GM12878 (cell line): Measurements from ENCODE around the gene SKIDA1. TPM values are rescaled to one million over a fixed set of nuclear protein-coding genes. Genes with fewer than 3 reads are reported as not detected.

Source experiments
- ATAC-seq: fragments of 200-7000 bp; cut with Tn5 transposase; 3 replicates; pipeline ENCODE4 v1.9.1; 2020; ENCODE audit warnings: mild to moderate bottlenecking, moderate library complexity
- BruUV-seq: library from RNA; stranded (reverse); fragments of 400-500 nt; replicated peaks from 2 replicates; lab custom pipeline; 2021; lab: Mats Ljungman, UMichigan
- CTCF ChIA-PET: fragments of 300-600 bp; sonication (Branson Sonifier 250); formaldehyde crosslinking; extraction: SDS; loops from one replicate; lab custom pipeline; 2021; ENCODE audit warnings: inconsistent platforms; lab: Yijun Ruan, JAX
- POLR2A ChIA-PET: fragments of 350-600 bp; formaldehyde crosslinking; extraction: SDS; loops from one replicate; lab custom pipeline; 2021; ENCODE audit warnings: inconsistent platforms; lab: Charles Lee
- RAD21 ChIA-PET: fragments of 300-600 bp; sonication (Branson Sonifier 250); formaldehyde crosslinking; loops from one replicate; lab custom pipeline; 2023; ENCODE audit warnings: antibody characterized with exemption; ENCODE audit not compliant: unreplicated experiment; lab: Charles Lee
- SMC1A ChIA-PET: fragments of 300-600 bp; sonication (Branson Sonifier 250); formaldehyde crosslinking; loops from one replicate; lab custom pipeline; 2023; ENCODE audit not compliant: unreplicated experiment, uncharacterized antibody; lab: Charles Lee
- DNase-seq: peaks from one replicate; pipeline ENCODE4 v3.0.0-alpha.2; 2011; ENCODE audit warnings: low read depth, low spot score
- FAIRE-seq: peaks from 3 replicates; lab custom pipeline; 2011; peaks lifted over from hg19 to GRCh38; lab: Jason Lieb, UNC
- H2AFZ ChIP-seq: 2 replicates; pipeline ENCODE4 v1.6.0; 2011; ENCODE audit warnings: low read depth, low read length, control low read depth; ENCODE audit not compliant: control insufficient read depth
- H3K27ac ChIP-seq: 2 replicates; pipeline ENCODE4 v1.5.1; 2011; ENCODE audit warnings: control low read depth; ENCODE audit not compliant: control insufficient read depth, insufficient read depth
- H3K27me3 ChIP-seq, 2 experiments: replicated peaks in 1 of 2; 2 replicates each; pipeline versions ENCODE4 v1.6.0 to v1.6.1; 2011; ENCODE audit warnings: low read length in 1 of 2; ENCODE audit not compliant: control insufficient read depth in 2 of 2, insufficient read depth in 2 of 2
- H3K36me3 ChIP-seq, 2 experiments: 2 replicates each; pipeline ENCODE4 v1.5.1; 2011; ENCODE audit warnings: low read length in 1 of 2; ENCODE audit not compliant: control insufficient read depth in 2 of 2, insufficient read depth in 2 of 2
- H3K4me1 ChIP-seq: 2 replicates; pipeline ENCODE4 v1.6.1; 2011; ENCODE audit warnings: mild to moderate bottlenecking, low read length, moderate library complexity, mixed read lengths; ENCODE audit not compliant: control insufficient read depth, insufficient read depth
- H3K4me2 ChIP-seq: 2 replicates; pipeline ENCODE4 v1.6.0; 2011; ENCODE audit warnings: control low read depth; ENCODE audit not compliant: control insufficient read depth, insufficient read depth
- H3K4me3 ChIP-seq: fragments of 200-600 bp; sonication (generic); 2 replicates; pipeline ENCODE4 v1.5.1; 2016
- H3K79me2 ChIP-seq: 2 replicates; pipeline ENCODE4 v1.6.0; 2011; ENCODE audit warnings: low read length; ENCODE audit not compliant: control insufficient read depth, insufficient read depth
- H3K9ac ChIP-seq: 2 replicates; pipeline ENCODE4 v1.8.0; 2011; ENCODE audit warnings: low read length, control low read depth, mixed read lengths; ENCODE audit not compliant: control insufficient read depth, insufficient read depth
- H3K9me3 ChIP-seq: replicated peaks from 3 replicates; pipeline ENCODE4 v1.5.1; 2011; ENCODE audit warnings: mild to moderate bottlenecking, low read length; ENCODE audit not compliant: control insufficient read depth, insufficient read depth
- H4K20me1 ChIP-seq: 2 replicates; pipeline ENCODE4 v1.6.0; 2011; ENCODE audit not compliant: control insufficient read depth, insufficient read depth
- ATF3 ChIP-seq: IDR thresholded peaks from 2 replicates; pipeline ENCODE4 v1.6.1; 2011; ENCODE audit warnings: low read depth, mild to moderate bottlenecking, low read length, moderate library complexity, borderline replicate concordance; ENCODE audit errors: extremely low read depth
- ATF7 ChIP-seq: fragments of 450-650 bp; IDR thresholded peaks from 2 replicates; pipeline ENCODE4 v1.6.1; 2016; ENCODE audit warnings: low read depth, mild to moderate bottlenecking
- BCL11A ChIP-seq: IDR thresholded peaks from 2 replicates; pipeline ENCODE4 v1.6.1; 2011; ENCODE audit warnings: low read depth, low read length
- CREM ChIP-seq: IDR thresholded peaks from 2 replicates; pipeline ENCODE4 v1.6.1; 2014; ENCODE audit warnings: antibody characterized with exemption, low read depth
- GATAD2B ChIP-seq: fragments of 450-650 bp; conservative IDR thresholded peaks from 2 replicates; pipeline ENCODE4 v1.6.1; 2017; ENCODE audit warnings: low read depth, mild to moderate bottlenecking, moderate library complexity
- HCFC1 ChIP-seq: fragments of 150-350 bp; IDR thresholded peaks from 2 replicates; pipeline ENCODE4 v1.6.1; 2014; ENCODE audit warnings: low read length
- HDAC6 ChIP-seq: fragments of 200-600 bp; sonication (generic); IDR thresholded peaks from one replicate; pipeline ENCODE4 v1.8.0; 2017; ENCODE audit warnings: antibody characterized with exemption; ENCODE audit not compliant: unreplicated experiment
- NR2C1 ChIP-seq: fragments of 450-650 bp; IDR thresholded peaks from 2 replicates; pipeline ENCODE4 v1.6.1; 2017; ENCODE audit warnings: antibody characterized with exemption, mild to moderate bottlenecking, moderate library complexity
- NR2F1 ChIP-seq: fragments of 450-650 bp; conservative IDR thresholded peaks from 2 replicates; pipeline ENCODE4 v1.6.1; 2017; ENCODE audit warnings: mild to moderate bottlenecking
- SMARCA5 ChIP-seq: fragments of 450-650 bp; IDR thresholded peaks from 2 replicates; pipeline ENCODE4 v1.6.1; 2017; ENCODE audit warnings: mild to moderate bottlenecking
- TCF3 ChIP-seq: IDR thresholded peaks from 2 replicates; pipeline ENCODE4 v1.6.1; 2012; ENCODE audit warnings: low read depth, mild to moderate bottlenecking, low read length, borderline replicate concordance; ENCODE audit not compliant: insufficient read depth
- ZNF687 ChIP-seq: fragments of 450-650 bp; IDR thresholded peaks from 2 replicates; pipeline ENCODE4 v1.6.1; 2017; ENCODE audit warnings: mild to moderate bottlenecking, moderate library complexity
- WGBS: methylation state at CpG from one replicate; pipeline ENCODE4 v1.1.6; 2016; ENCODE audit warnings: low lambda C conversion rate; ENCODE audit not compliant: insufficient replicate concordance, insufficient coverage; ENCODE audit errors: missing lambda C conversion rate; 5-methylcytosine and 5-hydroxymethylcytosine counted together
- in situ Hi-C: fragments of 300-500 bp; cut with MboI; formaldehyde crosslinking; loops from 9 replicates; pipeline ENCODE4 v1.14.3; 2018; ENCODE audit warnings: mixed read lengths
- intact Hi-C: fragments of 100-400 bp; cut with micrococcal nuclease; formaldehyde crosslinking; loops from one replicate; pipeline ENCODE4 v1.14.2; 2022; ENCODE audit not compliant: unreplicated experiment
- polyA plus RNA-seq, 11 experiments: library from polyadenylated mRNA; depleted of rRNA in 4 of 11; unstranded in 6 of 11; stranded (reverse) in 5 of 11; fragments of >200 nt; fragmentation: Nextera tagmentation in 4 of 11; fragmentation: Illumina TruSeq in 1 of 11; extraction: Ambion mirVana in 4 of 11; extraction: Trizol in 1 of 11; gene quantifications; 1 replicate in 1 of 11; 2 replicates in 10 of 11; pipeline versions ENCODE4 v1.2.1 to v1.2.3, GENCODE V29; 2011 to 2016; ENCODE audit warnings: inconsistent platforms in 2 of 11, missing spikeins in 2 of 11, low read depth in 1 of 11
- total RNA-seq, 4 experiments: library from RNA; depleted of rRNA in 3 of 4; stranded (reverse); fragments of >200 nt in 3 of 4; fragmentation: Illumina TruSeq in 1 of 4; extraction: Trizol in 1 of 4; gene quantifications; 2 replicates each; pipeline versions ENCODE4 v1.2.1 to v1.2.3, GENCODE V29; 2013 to 2021

The SKIDA1 gene
- total and polyA plus RNA-seq, 10 of the 15 experiments (the other 5 are each of a cell fraction or from before 2014, with no cell fraction given) = 0.05 to 0.90 (median 0.28) TPM

GRCh38 chr10:21522631-21523406 lies 2.7 kb downstream of the SKIDA1 start:
- H3K4me2 ChIP-seq = no peak overlapping the region
- H3K36me3 ChIP-seq = no peaks in the 10 kb centered on the region
- H3K9ac ChIP-seq = no peak overlapping the region
- ChIA-PET POLR2A (interaction anchor here (0.6 kb wide), 2 partner anchors 27 to 606 kb away, joined by 3 to 6 read pairs; no protein-coding TSS in a partner anchor), RAD21 (no interaction called here), CTCF (interaction anchor here (0.6 kb wide), 1 partner anchor 1036 kb away, joined by 4 read pairs; no protein-coding TSS in a partner anchor), SMC1A (no interaction called here)
- FAIRE-seq = no peak
- H3K27ac ChIP-seq = no peak overlapping the region
- no peak overlapping the region for H3K4me3 ChIP-seq
- no peaks in the 10 kb centered on the region for H3K79me2 ChIP-seq
- DNase-seq = no peak
- H3K9me3 ChIP-seq = no peaks in the 10 kb centered on the region
- intact Hi-C loops (no loop called here), in situ Hi-C loops (no loop called here)
- H2AFZ ChIP-seq = no peak overlapping the region
- BruUV-seq = no TSS peak
- peaks cover 3 to 18% of the 10 kb centered on the region in 2 experiments for H3K27me3 ChIP-seq
- WGBS = 100% methylated on average over 1 of the region's 1 CpG
- no peak for ATAC-seq
- no peaks in the 10 kb centered on the region for H4K20me1 ChIP-seq
- no peak for TF ChIP-seq CREM
- TF ChIP-seq GATAD2B = no peak
- no peak for TF ChIP-seq NR2F1
- no peak for TF ChIP-seq ATF7
- TF ChIP-seq NR2C1 = no peak
- no peak for TF ChIP-seq BCL11A
- no peak for TF ChIP-seq TCF3
- no peak for TF ChIP-seq ATF3
- TF ChIP-seq ZNF687 = no peak
- TF ChIP-seq SMARCA5 = no peak
- TF ChIP-seq HDAC6 = no peak
- no peak for TF ChIP-seq HCFC1
- H3K4me1 ChIP-seq = peaks cover 28% of the 10 kb centered on the region
